Cardiac muscle cell (in vitro differentiated cells and primary cell): ENCODE data around the gene DOCK4. TPM values are rescaled to one million over a fixed set of nuclear protein-coding genes. Genes with fewer than 3 reads are reported as not detected.

ENCODE experiments used
- DNase-seq, 2 donors: peaks; one replicate each; pipeline versions ENCODE4 v3.0.0 to v3.0.0-alpha.2; 2010 to 2017; ENCODE audit warnings: low read depth in 1 of 2, low spot score in 1 of 2
- H3K27ac ChIP-seq: fragments of 200-600 bp; sonication (generic); 2 replicates; pipeline ENCODE4 v1.5.1; 2016
- H3K27me3 ChIP-seq: fragments of 200-600 bp; sonication (generic); 2 replicates; pipeline ENCODE4 v1.6.0; 2016; ENCODE audit warnings: control low read depth
- H3K36me3 ChIP-seq: fragments of 200-600 bp; sonication (generic); 2 replicates; pipeline ENCODE4 v1.5.1; 2016; ENCODE audit warnings: control low read depth
- H3K4me1 ChIP-seq: fragments of 200-600 bp; sonication (generic); 2 replicates; pipeline ENCODE4 v1.8.1; 2017; ENCODE audit warnings: low read depth, mild to moderate bottlenecking, mixed run types
- H3K4me3 ChIP-seq: fragments of 200-600 bp; sonication (generic); 2 replicates; pipeline ENCODE4 v1.5.1; 2016; ENCODE audit warnings: mild to moderate bottlenecking
- H3K9me3 ChIP-seq: fragments of 200-600 bp; sonication (generic); 2 replicates; pipeline ENCODE4 v1.5.1; 2017; ENCODE audit warnings: low read depth, mild to moderate bottlenecking, control low read depth
- CTCF ChIP-seq: IDR thresholded peaks from 2 replicates; pipeline ENCODE4 v1.5.1; 2012; ENCODE audit warnings: low read depth, mild to moderate bottlenecking, low read length
- polyA plus RNA-seq: library from polyadenylated mRNA; unstranded; fragments of >200 nt; fragmentation: Nextera tagmentation; extraction: Ambion mirVana; gene quantifications from 2 replicates; pipeline ENCODE4 v1.2.1, GENCODE V29; 2016
- total RNA-seq: library from RNA; depleted of rRNA; stranded (reverse); fragments of >200 nt; gene quantifications from 2 replicates; pipeline ENCODE4 v1.2.3, GENCODE V29; 2016

DOCK4 gene
- total and polyA plus RNA-seq, 2 experiments from 2014 or later, result 5.3 to 11.4 TPM

GRCh38 chr7:111883241-111883640, 323.0 kb downstream of the DOCK4 start:
- no peak overlapping the region for H3K4me3 ChIP-seq
- no peaks in the 10 kb centered on the region for H3K4me1 ChIP-seq
- no peaks in the 10 kb centered on the region for H3K9me3 ChIP-seq
- no peak overlapping the region for H3K27ac ChIP-seq
- no peak for TF ChIP-seq CTCF
- H3K36me3 ChIP-seq, result no peaks in the 10 kb centered on the region
- H3K27me3 ChIP-seq, result peaks cover 66% of the 10 kb centered on the region
- DNase-seq, result no peak

- Histone ChIP-seq H3K9me3 (no peaks in the 10 kb centered on the region), H3K4me1 (no peaks in the 10 kb centered on the region), H3K4me3 (no peak overlapping the region), H3K27me3 (peaks cover 77% of the 10 kb centered on the region), H3K27ac (no peak overlapping the region), H3K36me3 (no peaks in the 10 kb centered on the region)
- no peak for TF ChIP-seq CTCF
- no peak for DNase-seq
Measured at GRCh38 chr7:111878785-111879184, 327.4 kb downstream of the DOCK4 start.

GRCh38 chr7:111877931-111878330, 328.3 kb downstream of the DOCK4 start:
- H3K27me3 ChIP-seq, result peaks cover 77% of the 10 kb centered on the region
- no peak for TF ChIP-seq CTCF
- no peaks in the 10 kb centered on the region for H3K9me3 ChIP-seq
- H3K4me1 ChIP-seq, result no peaks in the 10 kb centered on the region
- no peaks in the 10 kb centered on the region for H3K36me3 ChIP-seq
- DNase-seq, result no peak
- H3K27ac ChIP-seq, result no peak overlapping the region
- no peak overlapping the region for H3K4me3 ChIP-seq

GRCh38 chr7:111873963-111874690, 332.1 kb downstream of the DOCK4 start:
- no peak for TF ChIP-seq CTCF
- peak in 1 of 2 donors; percentile 14 for DNase-seq
- Histone ChIP-seq H3K9me3 (no peaks in the 10 kb centered on the region), H3K27ac (no peak overlapping the region), H3K4me1 (no peaks in the 10 kb centered on the region), H3K4me3 (no peak overlapping the region), H3K27me3 (peaks cover 83% of the 10 kb centered on the region), H3K36me3 (no peaks in the 10 kb centered on the region)

- no peak for DNase-seq
- H3K4me3 ChIP-seq, result no peak overlapping the region
- no peaks in the 10 kb centered on the region for H3K4me1 ChIP-seq
- TF ChIP-seq CTCF, result no peak
- no peak overlapping the region for H3K27ac ChIP-seq
- no peaks in the 10 kb centered on the region for H3K9me3 ChIP-seq
- peaks cover 75% of the 10 kb centered on the region for H3K27me3 ChIP-seq
- no peaks in the 10 kb centered on the region for H3K36me3 ChIP-seq
Measured at GRCh38 chr7:111873326-111873646, 332.9 kb downstream of the DOCK4 start.
